ENCODE data around the gene TACC2. TPM values are rescaled to one million over a fixed set of nuclear protein-coding genes. Genes with fewer than 3 reads are reported as not detected.

Gene TACC2
- total and polyA plus RNA-seq, 9 of the 15 experiments (the other 6 are each of a cell fraction or from before 2014, with no cell fraction given): under 0.01 to 0.35 (median 0.03) TPM; not detected in 6

GRCh38 chr10:122073508-122073907 lies 84.5 kb downstream of the TACC2 start:
- in situ Hi-C loops (cut with MboI): no loop called here
- Histone ChIP-seq H3K9me3 (replicated peaks; ENCODE audit: control insufficient read depth, insufficient read depth, low read depth, low read length) (no peaks in the 10 kb centered on the region), H3K79me2 (ENCODE audit: control insufficient read depth, insufficient read depth, low read length) (no peaks in the 10 kb centered on the region), H4K20me1 (replicated peaks; ENCODE audit: control insufficient read depth, insufficient read depth, low read length) (no peaks in the 10 kb centered on the region), H3K4me2 (ENCODE audit: insufficient read depth, low read length) (no peak overlapping the region), H2AFZ (ENCODE audit: low read depth, low read length) (no peak overlapping the region), H3K36me3 (ENCODE audit: control insufficient read depth, insufficient read depth, low read length) (no peaks in the 10 kb centered on the region), H3K9me1 (ENCODE audit: control insufficient read depth, insufficient read depth, low read length) (no peaks in the 10 kb centered on the region), H3K27me3 (ENCODE audit: control insufficient read depth in 2 of 2, insufficient read depth in 2 of 2, low read length in 2 of 2) (peaks cover 7 to 10% of the 10 kb centered on the region in 2 experiments; a peak in 3 of 5 replicates), H3K9ac (ENCODE audit: insufficient read depth in 1 of 2, low read depth in 2 of 2, low read length in 2 of 2) (no peak overlapping the region), H3K27ac (ENCODE audit: extremely low read depth, low read depth, low read length) (no peak overlapping the region), H3K4me3 (no peak overlapping the region), H3K4me1 (replicated peaks in 1 of 2; ENCODE audit: control insufficient read depth in 2 of 2, insufficient read depth in 2 of 2, low read length in 2 of 2) (no peaks in the 10 kb centered on the region; a peak in 1 of 5 replicates)
- DNase-seq (ENCODE audit: extremely low read depth in 1 of 4, low spot score in 3 of 4) (no peak), FAIRE-seq (no peak), ATAC-seq (no peak)
- WGBS (ENCODE audit: insufficient coverage, low coverage, missing lambda C conversion rate): 0% methylated on average over 4 of the region's 7 CpGs
- intact Hi-C loops (cut with micrococcal nuclease): no loop called here
- ChIA-PET POLR2A (no interaction called here), CTCF (ENCODE audit: low intra/inter-chr PET ratio) (no interaction called here)
- no TSS peak for BruUV-seq (replicated peaks)
- TF ChIP-seq CEBPB (tag; IDR thresholded peaks at IDR 0.05) (0 out of 2 replicates have a peak, but pooled peaks have one; percentile 8), ZNF239 (CRISPR knock-in tag; IDR thresholded peaks at IDR 0.05) (peak; percentile 92), CHD1 (IDR thresholded peaks at IDR 0.05; ENCODE audit: low read length) (no peak), HCFC1 (IDR thresholded peaks at IDR 0.05; ENCODE audit: low read depth, low read length) (no peak), TAF7 (tag; IDR thresholded peaks at IDR 0.05) (no peak)

GRCh38 chr10:122075171-122075570 lies 86.2 kb downstream of the TACC2 start:
- ChIA-PET CTCF (ENCODE audit: low intra/inter-chr PET ratio) (no interaction called here), POLR2A (no interaction called here)
- ATAC-seq (no peak), DNase-seq (ENCODE audit: extremely low read depth in 1 of 4, low spot score in 3 of 4) (no peak), FAIRE-seq (no peak)
- Histone ChIP-seq H3K9me1 (ENCODE audit: control insufficient read depth, insufficient read depth, low read length) (no peaks in the 10 kb centered on the region), H3K4me2 (ENCODE audit: insufficient read depth, low read length) (no peak overlapping the region), H3K9ac (ENCODE audit: insufficient read depth in 1 of 2, low read depth in 2 of 2, low read length in 2 of 2) (no peak overlapping the region), H3K9me3 (replicated peaks; ENCODE audit: control insufficient read depth, insufficient read depth, low read depth, low read length) (no peaks in the 10 kb centered on the region), H4K20me1 (replicated peaks; ENCODE audit: control insufficient read depth, insufficient read depth, low read length) (no peaks in the 10 kb centered on the region), H3K27me3 (ENCODE audit: control insufficient read depth in 2 of 2, insufficient read depth in 2 of 2, low read length in 2 of 2) (peaks cover 2 to 7% of the 10 kb centered on the region in 2 experiments; a peak in 2 of 5 replicates), H3K79me2 (ENCODE audit: control insufficient read depth, insufficient read depth, low read length) (no peaks in the 10 kb centered on the region), H3K36me3 (ENCODE audit: control insufficient read depth, insufficient read depth, low read length) (no peaks in the 10 kb centered on the region), H2AFZ (ENCODE audit: low read depth, low read length) (no peak overlapping the region), H3K27ac (ENCODE audit: extremely low read depth, low read depth, low read length) (no peak overlapping the region), H3K4me1 (replicated peaks in 1 of 2; ENCODE audit: control insufficient read depth in 2 of 2, insufficient read depth in 2 of 2, low read length in 2 of 2) (no peaks in the 10 kb centered on the region; a peak in 1 of 5 replicates), H3K4me3 (no peak overlapping the region)
- intact Hi-C loops (cut with micrococcal nuclease) (no loop called here), in situ Hi-C loops (cut with MboI) (no loop called here)
- no TSS peak for BruUV-seq (replicated peaks)
- 5% methylated on average over 6 of the region's 9 CpGs for WGBS (ENCODE audit: insufficient coverage, low coverage, missing lambda C conversion rate)
- TF ChIP-seq SMARCB1 (IDR thresholded peaks at IDR 0.05; ENCODE audit: insufficient read length, low read depth): no peak
- TF ChIP-seq KAT7 (CRISPR knock-in tag; IDR thresholded peaks at IDR 0.05; ENCODE audit: borderline replicate concordance): no peak
- no peak for TF ChIP-seq SNRNP70 (optimal IDR thresholded peaks at IDR 0.05; ENCODE audit: low read depth, low read length)
- TF ChIP-seq CCNT2 (IDR thresholded peaks at IDR 0.05; ENCODE audit: borderline replicate concordance, extremely low read depth, insufficient read length, low read depth, low read length): no peak
- TF ChIP-seq SIN3B (IDR thresholded peaks at IDR 0.05; ENCODE audit: low read depth): no peak
- no peak for TF ChIP-seq SIN3A (IDR thresholded peaks at IDR 0.05; ENCODE audit: borderline replicate concordance in 2 of 2, control insufficient read depth in 1 of 2, low read depth in 2 of 2, low read length in 2 of 2)
- TF ChIP-seq USF1 (CRISPR knock-in tag; IDR thresholded peaks at IDR 0.05): no peak
- TF ChIP-seq SRSF9 (IDR thresholded peaks at IDR 0.05; ENCODE audit: borderline replicate concordance, low read depth, low read length): no peak
- TF ChIP-seq ZFP91 (CRISPR knock-in tag; IDR thresholded peaks at IDR 0.05): no peak
- no peak for TF ChIP-seq NFE2 (IDR thresholded peaks at IDR 0.05; ENCODE audit: low read depth)
